Measurements from ENCODE around the gene ASMTL. TPM values are rescaled to one million over a fixed set of nuclear protein-coding genes. Genes with fewer than 3 reads are reported as not detected.

ASMTL gene
- total RNA-seq, 2 donors from 2014 or later = 84.8 to 94.2 TPM

- no peak overlapping the region for H3K4me3 Mint-ChIP-seq
- peaks cover 53% of the 10 kb centered on the region for H3K36me3 Mint-ChIP-seq
- DNase-seq (ENCODE audit: low spot score) = no peak
- ATAC-seq = no peak
- peaks cover 15 to 21% of the 10 kb centered on the region in 2 donors for H3K4me1 Mint-ChIP-seq (ENCODE audit: low read depth in 2 of 2)
- H3K27me3 Mint-ChIP-seq = no peaks in the 10 kb centered on the region
- peaks cover 18% of the 10 kb centered on the region for H3K9me3 Mint-ChIP-seq
- no peak overlapping the region for H3K27ac Mint-ChIP-seq
Measured at GRCh38 chrX:1424147-1424851, 28.4 kb downstream of the ASMTL start.

- H3K36me3 Mint-ChIP-seq = peaks cover 53% of the 10 kb centered on the region
- H3K27ac Mint-ChIP-seq = no peak overlapping the region
- peaks cover 15 to 21% of the 10 kb centered on the region in 2 donors for H3K4me1 Mint-ChIP-seq (ENCODE audit: low read depth in 2 of 2)
- DNase-seq (ENCODE audit: low spot score) = no peak
- H3K9me3 Mint-ChIP-seq = peaks cover 18% of the 10 kb centered on the region
- H3K4me3 Mint-ChIP-seq = no peak overlapping the region
- no peak for ATAC-seq
- H3K27me3 Mint-ChIP-seq = no peaks in the 10 kb centered on the region
Measured at GRCh38 chrX:1423215-1423614, 29.5 kb downstream of the ASMTL start.

GRCh38 chrX:1422135-1422465 is 30.6 kb downstream of the ASMTL start:
- ATAC-seq (no peak), DNase-seq (ENCODE audit: low spot score) (no peak)
- peaks cover 18% of the 10 kb centered on the region for H3K9me3 Mint-ChIP-seq
- H3K4me1 Mint-ChIP-seq (ENCODE audit: low read depth in 2 of 2) = peaks cover 15 to 21% of the 10 kb centered on the region in 2 donors
- no peak overlapping the region for H3K4me3 Mint-ChIP-seq
- no peaks in the 10 kb centered on the region for H3K27me3 Mint-ChIP-seq
- H3K36me3 Mint-ChIP-seq = peaks cover 51% of the 10 kb centered on the region
- no peak overlapping the region for H3K27ac Mint-ChIP-seq

- Mint-ChIP-seq H3K4me3 (no peak overlapping the region), H3K9me3 (peaks cover 18% of the 10 kb centered on the region), H3K4me1 (ENCODE audit: low read depth in 2 of 2) (peaks cover 15 to 21% of the 10 kb centered on the region in 2 donors), H3K36me3 (peaks cover 46% of the 10 kb centered on the region), H3K27ac (no peak overlapping the region), H3K27me3 (no peaks in the 10 kb centered on the region)
- DNase-seq (ENCODE audit: low spot score) (no peak), ATAC-seq (no peak)
Measured at GRCh38 chrX:1421433-1422134, 31.1 kb downstream of the ASMTL start.

DNA sequence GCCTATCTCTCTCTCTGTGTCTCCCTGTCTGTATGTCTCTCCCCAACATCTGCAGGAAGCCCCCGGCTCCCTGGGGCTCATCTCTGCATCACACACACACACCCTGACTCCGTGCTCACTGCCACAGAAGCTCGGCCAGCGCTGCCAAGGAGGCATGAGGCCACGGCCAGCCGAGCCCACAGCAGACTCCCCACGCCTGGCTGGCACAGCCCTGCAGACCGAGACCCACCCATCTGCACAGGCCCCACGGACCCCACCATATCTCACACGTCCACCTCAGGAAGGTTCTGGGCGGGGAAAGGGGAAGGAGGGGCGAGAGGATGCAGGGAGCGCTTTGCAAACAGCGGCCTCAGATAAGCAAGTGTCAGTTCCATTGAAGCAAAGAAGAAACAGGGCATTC is 32.3 kb downstream of the ASMTL start:
- ATAC-seq (peak in 1 of 2 donors; percentile 19), DNase-seq (ENCODE audit: low spot score) (no peak)
- Mint-ChIP-seq H3K27ac (peak overlapping the region in 1 of 2 donors; percentile 5), H3K9me3 (peaks cover 18% of the 10 kb centered on the region), H3K4me3 (no peak overlapping the region), H3K4me1 (ENCODE audit: low read depth in 2 of 2) (peaks cover 15 to 21% of the 10 kb centered on the region in 2 donors), H3K27me3 (no peaks in the 10 kb centered on the region), H3K36me3 (peaks cover 39% of the 10 kb centered on the region)

DNA sequence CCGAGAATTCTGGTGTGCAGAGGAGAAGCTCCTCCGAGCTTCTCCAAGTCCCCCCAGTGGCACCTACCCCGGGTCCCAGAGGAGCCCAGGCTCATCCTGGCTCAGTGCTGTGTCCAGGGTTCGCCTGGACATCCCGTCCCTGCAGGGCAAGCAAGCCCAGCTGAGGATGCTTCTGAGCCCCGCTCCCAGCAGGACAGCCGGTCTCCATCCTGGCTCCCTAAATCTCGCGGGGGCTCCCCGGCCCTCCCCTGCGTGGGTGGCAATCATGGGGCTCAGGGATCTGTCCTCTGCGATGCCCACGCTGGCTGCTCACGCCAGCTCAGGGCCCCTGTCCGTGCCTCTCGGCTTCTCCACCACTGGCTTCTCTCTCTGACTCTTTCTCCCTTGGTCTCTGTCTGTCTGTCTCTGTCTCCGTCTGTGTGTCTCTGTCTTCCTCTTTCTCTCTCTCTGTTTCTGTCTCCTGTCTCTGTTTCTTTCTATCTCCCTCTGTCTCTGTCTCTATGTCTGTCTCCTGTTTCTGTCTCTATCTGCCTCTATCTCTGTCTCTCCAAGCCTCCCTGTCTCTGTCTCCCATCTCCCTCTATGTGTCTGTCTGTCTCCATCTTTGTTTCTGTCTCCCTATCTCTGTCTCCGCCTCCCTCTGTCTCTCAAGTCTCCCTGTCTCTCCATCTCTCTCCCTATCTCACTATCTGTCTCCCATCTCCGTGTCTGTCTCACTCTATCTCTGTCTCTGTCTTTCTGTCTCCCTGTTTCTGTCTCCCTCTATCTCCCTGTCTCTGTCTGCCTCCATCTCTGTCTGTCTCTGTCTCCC is 33.0 kb downstream of the ASMTL start:
- Mint-ChIP-seq H3K27ac (peak overlapping the region in 1 of 2 donors; percentile 5), H3K36me3 (peaks cover 33% of the 10 kb centered on the region)
- DNase-seq (ENCODE audit: low spot score) = no peak

DNA sequence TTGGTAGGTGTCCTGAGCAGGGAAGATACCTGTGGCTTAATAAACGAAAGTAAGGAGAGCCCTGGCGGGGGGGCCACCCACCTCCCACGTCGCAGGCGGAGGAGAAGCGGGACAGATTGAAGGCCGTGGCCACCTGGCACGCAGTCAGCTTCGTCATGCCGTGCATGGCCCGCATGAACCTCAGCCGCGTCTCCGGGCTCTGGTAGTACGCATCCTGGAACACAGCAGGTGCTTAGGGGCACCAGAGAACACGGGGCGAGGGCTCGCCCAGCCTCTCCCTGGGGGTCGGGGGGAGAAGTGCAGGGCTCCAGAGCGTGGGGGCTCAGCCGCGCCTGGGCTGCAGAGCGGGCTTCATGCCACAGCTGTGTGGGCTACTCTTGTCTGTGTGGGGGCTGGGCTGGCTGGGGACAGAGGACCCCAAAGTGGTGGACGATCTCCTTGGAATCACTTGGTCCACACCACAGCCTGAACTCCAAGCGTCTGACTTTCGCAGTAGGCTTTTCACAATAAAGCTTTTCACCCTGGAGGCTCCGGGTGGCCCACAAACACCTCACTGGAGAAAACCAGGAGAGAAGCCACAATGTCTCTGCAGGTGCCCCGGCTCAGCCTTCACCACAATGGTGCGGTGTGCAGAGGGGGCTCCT is 33.7 kb downstream of the ASMTL start:
- Mint-ChIP-seq H3K4me1 (ENCODE audit: low read depth in 2 of 2) (peaks cover 7 to 14% of the 10 kb centered on the region in 2 donors), H3K36me3 (peaks cover 27% of the 10 kb centered on the region), H3K9me3 (peaks cover 8% of the 10 kb centered on the region), H3K4me3 (no peak overlapping the region), H3K27ac (no peak overlapping the region), H3K27me3 (no peaks in the 10 kb centered on the region)
- no peak for ATAC-seq
- no peak for DNase-seq (ENCODE audit: low spot score)

More for the DNA sequence above, 33.0 kb downstream of the ASMTL start:
- peaks cover 12 to 18% of the 10 kb centered on the region in 2 donors for H3K4me1 Mint-ChIP-seq (ENCODE audit: low read depth in 2 of 2)
- peaks cover 15% of the 10 kb centered on the region for H3K9me3 Mint-ChIP-seq
- no peak overlapping the region for H3K4me3 Mint-ChIP-seq
- H3K27me3 Mint-ChIP-seq = no peaks in the 10 kb centered on the region
- ATAC-seq = peak; percentile 2 to 16

DNA sequence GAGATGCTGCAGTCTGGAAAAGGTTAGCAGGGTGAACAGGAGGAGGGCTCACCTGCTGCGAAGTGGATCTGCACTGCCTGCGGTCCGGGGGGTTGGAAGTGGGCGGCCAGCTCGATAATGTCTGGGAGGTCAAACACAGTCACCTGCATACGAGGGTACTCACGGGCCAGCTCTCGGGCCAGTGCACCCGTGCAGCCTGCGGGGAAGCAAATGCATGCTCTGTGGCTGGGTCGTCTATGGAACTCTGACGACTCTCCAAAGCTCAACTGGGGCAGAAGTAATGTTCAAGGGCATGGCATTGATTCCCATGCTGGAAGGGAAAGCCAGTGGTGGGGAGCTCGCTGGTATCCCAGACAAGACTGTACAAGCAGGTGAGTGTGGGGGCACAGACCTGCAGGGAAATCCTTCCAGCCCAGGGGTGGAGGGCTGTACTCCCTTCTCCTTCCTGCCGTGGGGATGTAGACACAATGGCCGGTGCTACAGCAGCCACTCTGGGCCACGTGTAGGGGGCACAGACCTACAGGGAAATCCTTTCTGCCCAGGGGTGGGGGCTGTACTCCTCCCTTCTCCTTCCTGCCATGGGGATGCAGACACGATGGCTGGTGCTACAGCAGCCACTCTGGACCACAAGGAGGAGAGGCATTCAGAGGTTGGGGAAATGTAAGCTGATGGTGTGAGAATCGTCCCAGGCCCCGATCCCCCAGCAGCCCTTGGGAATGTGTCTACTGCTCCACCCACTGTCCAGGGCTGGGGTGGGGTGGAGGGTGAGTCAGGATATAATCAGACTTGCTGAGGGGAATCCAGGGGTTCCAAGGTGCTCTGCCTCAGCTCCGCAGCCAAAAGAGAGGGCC is 34.6 kb downstream of the ASMTL start:
- peaks cover 7 to 11% of the 10 kb centered on the region in 2 donors for H3K4me1 Mint-ChIP-seq (ENCODE audit: low read depth in 2 of 2)
- H3K36me3 Mint-ChIP-seq = peaks cover 26% of the 10 kb centered on the region

DNA sequence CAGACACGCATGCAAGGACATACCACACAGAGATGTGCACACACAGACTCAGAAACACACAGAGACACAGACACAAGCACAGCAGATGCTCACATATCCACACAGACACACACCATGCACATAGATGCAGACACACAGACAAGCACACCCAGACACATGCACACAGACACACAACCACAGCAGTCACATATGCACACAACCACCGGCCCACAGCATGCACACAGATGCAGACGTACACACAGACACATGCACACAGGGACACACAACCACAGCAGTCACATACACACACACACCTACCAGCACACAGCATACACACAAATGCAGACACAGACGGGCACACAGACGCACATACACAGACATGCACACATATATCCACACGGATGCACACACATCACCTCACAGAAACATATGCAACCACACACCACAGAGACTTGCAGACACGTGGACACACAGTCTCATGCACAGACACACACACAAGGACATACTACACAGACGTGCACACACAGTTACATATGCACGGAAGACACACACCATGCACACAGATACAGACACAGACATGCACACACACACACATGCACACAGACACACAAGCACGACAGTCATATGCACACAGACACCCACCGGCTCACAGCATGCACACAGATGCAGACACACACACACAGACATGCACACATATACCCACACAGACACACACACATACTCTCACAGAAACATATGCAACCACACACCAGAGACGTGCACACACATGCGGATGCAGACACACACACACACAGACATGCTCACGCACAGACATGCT is 35.5 kb downstream of the ASMTL start:
- H3K9me3 Mint-ChIP-seq = no peaks in the 10 kb centered on the region
- no peak overlapping the region for H3K27ac Mint-ChIP-seq
- peaks cover 7 to 11% of the 10 kb centered on the region in 2 donors for H3K4me1 Mint-ChIP-seq (ENCODE audit: low read depth in 2 of 2)
- H3K36me3 Mint-ChIP-seq = peaks cover 26% of the 10 kb centered on the region
- DNase-seq (ENCODE audit: low spot score) (no peak), ATAC-seq (no peak)
- no peaks in the 10 kb centered on the region for H3K27me3 Mint-ChIP-seq
- H3K4me3 Mint-ChIP-seq = no peak overlapping the region

More for the DNA sequence above, 34.6 kb downstream of the ASMTL start:
- Mint-ChIP-seq H3K27ac (no peak overlapping the region), H3K27me3 (no peaks in the 10 kb centered on the region), H3K4me3 (no peak overlapping the region), H3K9me3 (no peaks in the 10 kb centered on the region)
- no peak for DNase-seq (ENCODE audit: low spot score)
- no peak for ATAC-seq

- Mint-ChIP-seq H3K36me3 (peaks cover 19% of the 10 kb centered on the region), H3K9me3 (no peaks in the 10 kb centered on the region), H3K27me3 (no peaks in the 10 kb centered on the region), H3K4me3 (no peak overlapping the region), H3K27ac (no peak overlapping the region), H3K4me1 (ENCODE audit: low read depth in 2 of 2) (peaks cover 7 to 11% of the 10 kb centered on the region in 2 donors)
- DNase-seq (ENCODE audit: low spot score) = no peak
- no peak for ATAC-seq
Measured at GRCh38 chrX:1416327-1416784, 36.4 kb downstream of the ASMTL start.

GRCh38 chrX:1412551-1413161 is 40.1 kb downstream of the ASMTL start:
- ATAC-seq = peak in 1 of 2 donors; percentile 8
- no peak overlapping the region for H3K27ac Mint-ChIP-seq
- no peaks in the 10 kb centered on the region for H3K27me3 Mint-ChIP-seq
- no peak for DNase-seq (ENCODE audit: low spot score)
- H3K36me3 Mint-ChIP-seq = peaks cover 9% of the 10 kb centered on the region
- H3K9me3 Mint-ChIP-seq = no peaks in the 10 kb centered on the region
- H3K4me3 Mint-ChIP-seq = no peak overlapping the region
- H3K4me1 Mint-ChIP-seq (ENCODE audit: low read depth in 2 of 2) = peaks cover 0 to 4% of the 10 kb centered on the region in 2 donors

DNA sequence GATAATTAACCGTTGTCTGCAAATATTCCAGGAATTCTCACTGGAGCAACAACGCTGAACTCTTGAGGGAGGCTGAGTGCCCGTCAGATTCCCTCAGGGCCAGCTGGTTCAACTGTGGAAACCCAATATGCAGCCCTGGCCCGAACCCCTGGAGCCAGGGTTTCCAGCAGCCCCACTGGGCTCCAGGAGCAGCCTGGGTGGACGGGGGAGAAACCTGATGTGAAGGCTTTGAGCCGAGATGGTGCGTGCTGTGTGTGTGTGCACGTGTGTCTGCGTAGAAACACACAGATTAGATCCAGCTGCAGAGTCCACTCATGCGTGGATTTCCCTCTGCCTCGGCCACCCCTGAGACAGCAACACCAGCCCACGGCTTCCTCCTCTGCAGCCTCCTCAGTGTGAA is 41.4 kb downstream of the ASMTL start:
- Mint-ChIP-seq H3K4me1 (ENCODE audit: low read depth in 2 of 2) (peaks cover 0 to 4% of the 10 kb centered on the region in 2 donors), H3K9me3 (no peaks in the 10 kb centered on the region), H3K4me3 (no peak overlapping the region), H3K27me3 (no peaks in the 10 kb centered on the region), H3K36me3 (peaks cover 9% of the 10 kb centered on the region), H3K27ac (no peak overlapping the region)
- no peak for DNase-seq (ENCODE audit: low spot score)
- ATAC-seq = peak in 1 of 2 donors; percentile 20
